HT1080 (cell line): ENCODE data around the gene GPC5. TPM values are rescaled to one million over a fixed set of nuclear protein-coding genes. Genes with fewer than 3 reads are reported as not detected.

Experiments used
- DNase-seq: peaks from one replicate; pipeline ENCODE4 v3.0.0-alpha.2; 2015; ENCODE audit warnings: low read depth
- total RNA-seq: library from RNA; depleted of rRNA; stranded (reverse); fragments of >200 nt; shearing (Covaris generic); gene quantifications from 2 replicates; pipeline ENCODE4 v1.2.3, GENCODE V29; 2014

Gene GPC5
- total RNA-seq, 1 experiment from 2014 or later = 0.14 TPM

DNA sequence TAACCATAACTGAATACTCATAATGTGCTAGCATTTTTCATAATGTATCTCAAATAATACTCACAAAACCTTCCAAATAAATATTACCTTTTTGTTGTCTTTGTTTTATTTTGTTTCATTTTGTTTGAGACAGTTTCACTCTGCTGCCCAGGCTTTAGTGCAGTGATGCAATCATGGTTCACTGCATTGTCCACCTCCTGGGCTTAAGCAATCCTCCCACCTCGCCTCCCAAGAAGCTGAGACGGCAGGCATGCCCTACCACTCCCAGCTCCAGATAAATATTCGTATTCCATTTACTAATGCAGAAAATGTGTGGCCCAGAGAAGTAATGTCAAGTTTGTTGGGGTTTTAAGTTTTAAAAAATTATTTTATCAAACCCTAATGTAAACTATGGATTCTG, 739.1 kb downstream of the GPC5 start:
- no peak for DNase-seq

DNA sequence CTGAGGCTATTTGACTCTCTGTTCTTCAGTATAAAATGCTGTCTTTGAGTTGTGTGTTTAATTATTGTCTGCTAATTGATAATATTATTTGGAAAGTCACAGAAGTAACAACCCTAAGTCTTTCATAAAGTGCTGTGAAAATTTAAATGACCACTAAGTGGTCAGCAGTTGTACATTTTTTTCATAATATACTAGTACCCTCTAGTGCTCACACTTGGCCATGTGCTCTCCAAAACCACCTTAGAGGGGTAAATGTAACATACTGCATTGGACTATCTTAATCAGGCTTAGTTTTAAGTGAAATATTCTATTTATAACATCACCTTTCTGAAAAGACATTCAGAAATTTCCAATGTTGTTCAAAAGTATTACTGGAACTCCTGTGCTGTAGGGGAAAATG, 745.3 kb downstream of the GPC5 start:
- no peak for DNase-seq

DNA sequence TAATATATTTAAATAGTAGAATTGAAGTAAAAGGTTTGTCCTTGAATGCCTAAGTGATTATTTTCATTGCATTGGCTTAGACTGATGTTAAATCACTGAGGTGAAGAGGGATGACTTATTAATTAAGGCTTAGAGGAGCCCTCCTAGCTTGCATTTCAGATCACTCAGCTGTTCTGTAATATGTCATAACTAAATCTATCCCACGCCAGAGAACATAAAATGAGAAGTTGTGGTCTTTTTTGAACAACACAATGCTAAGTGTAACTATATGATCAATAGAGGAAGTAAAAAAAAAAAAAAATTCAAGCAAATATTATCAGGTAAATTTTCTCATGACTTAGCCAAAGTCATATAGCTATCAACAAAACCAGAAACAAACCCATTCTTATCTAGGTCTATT, 752.2 kb downstream of the GPC5 start:
- no peak for DNase-seq

DNA sequence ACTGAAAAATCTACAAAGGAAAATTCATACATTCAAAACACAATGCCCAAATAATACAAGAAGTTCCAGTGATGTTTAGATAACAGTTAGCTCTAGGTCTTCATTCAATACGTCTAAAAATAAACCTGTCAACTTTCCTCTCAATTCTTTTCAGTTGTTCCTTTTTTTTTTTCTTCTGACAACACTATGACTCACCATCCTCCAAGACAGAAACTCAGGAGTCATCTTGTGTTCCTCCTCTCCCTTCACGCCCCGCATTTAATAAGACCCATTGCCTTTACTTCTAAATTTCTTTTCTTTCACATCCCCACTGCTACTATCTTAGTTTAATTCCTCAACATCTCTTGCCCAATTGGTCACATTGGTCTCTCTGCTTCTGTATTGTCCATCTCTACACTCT, 759.9 kb downstream of the GPC5 start:
- DNase-seq = peak; percentile 86

DNA sequence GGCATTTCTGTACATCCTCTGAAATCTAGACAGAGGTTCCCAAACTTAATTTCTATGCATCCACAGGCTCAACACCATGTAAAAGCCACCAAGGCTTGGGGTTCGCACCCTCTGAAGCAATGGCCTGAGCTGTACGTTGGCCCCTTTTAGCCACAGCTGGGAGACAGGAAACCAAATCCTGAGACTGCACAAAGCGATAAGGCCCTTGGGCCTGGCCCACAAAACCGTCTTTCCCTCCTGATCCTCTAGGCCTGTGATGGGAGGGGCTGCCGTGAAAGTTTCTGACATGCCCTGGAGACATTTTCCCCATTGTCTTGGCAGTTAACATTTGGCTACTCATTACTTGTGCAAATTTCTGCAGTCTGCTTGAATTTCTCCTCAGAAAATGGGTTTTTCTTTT, 766.4 kb downstream of the GPC5 start:
- DNase-seq = no peak

DNA sequence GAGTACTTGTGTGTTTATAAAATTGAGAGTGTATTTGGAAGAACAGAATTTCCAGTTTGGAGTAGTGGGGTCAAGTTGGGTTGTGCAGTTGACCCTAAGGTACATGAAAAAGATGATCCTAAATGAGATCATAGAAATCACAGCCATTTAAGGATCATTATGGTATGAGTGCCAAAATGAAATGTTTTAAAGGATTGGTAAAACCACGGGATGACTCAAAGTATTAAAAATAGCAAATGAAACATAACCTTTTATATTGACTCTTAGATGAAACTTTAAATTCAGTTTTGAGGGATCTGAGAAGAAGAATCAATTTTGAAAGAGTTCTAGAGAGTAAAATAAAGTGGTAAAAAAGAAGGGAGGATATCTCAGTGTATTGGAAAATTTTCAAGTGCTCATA, 773.8 kb downstream of the GPC5 start:
- no peak for DNase-seq

DNA sequence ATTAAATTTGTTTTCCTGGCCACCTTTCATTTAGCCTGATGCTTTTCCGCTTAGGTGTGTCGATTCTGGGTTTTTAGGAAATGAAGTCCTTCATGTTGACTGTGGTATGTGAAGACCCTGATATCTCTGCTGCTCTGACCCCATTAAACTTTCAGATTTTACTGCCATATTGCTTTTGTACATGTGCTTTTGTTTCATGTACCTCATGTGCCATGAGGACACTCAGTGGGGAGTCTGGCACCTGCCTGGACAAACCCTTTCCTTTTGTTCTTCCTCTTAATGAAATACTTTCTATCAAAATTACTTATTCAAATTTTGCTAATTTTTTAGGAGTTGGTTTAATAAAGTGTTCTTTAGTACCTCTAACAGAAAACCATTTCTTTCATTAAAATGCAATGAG, 774.8 kb downstream of the GPC5 start:
- DNase-seq = no peak

DNA sequence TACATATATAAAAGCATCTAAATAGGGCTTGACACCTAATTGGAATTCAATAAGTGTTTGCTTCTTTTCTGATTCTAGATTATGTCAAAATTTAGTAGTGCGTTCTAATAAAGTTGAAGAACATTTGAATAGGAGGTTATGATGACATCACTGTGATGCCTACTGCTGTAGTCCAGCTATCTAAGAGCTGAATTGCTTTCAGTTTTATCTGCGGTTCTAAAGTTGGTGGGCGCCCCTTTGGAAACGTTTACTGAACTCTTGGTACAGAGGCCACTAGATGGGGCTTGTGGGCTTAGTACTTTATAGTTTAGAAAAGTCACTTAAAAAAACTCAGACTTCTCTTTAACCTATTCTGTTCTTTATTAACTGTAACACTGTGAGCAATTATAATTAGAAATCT, 776.9 kb downstream of the GPC5 start:
- peak; percentile 68 for DNase-seq

DNA sequence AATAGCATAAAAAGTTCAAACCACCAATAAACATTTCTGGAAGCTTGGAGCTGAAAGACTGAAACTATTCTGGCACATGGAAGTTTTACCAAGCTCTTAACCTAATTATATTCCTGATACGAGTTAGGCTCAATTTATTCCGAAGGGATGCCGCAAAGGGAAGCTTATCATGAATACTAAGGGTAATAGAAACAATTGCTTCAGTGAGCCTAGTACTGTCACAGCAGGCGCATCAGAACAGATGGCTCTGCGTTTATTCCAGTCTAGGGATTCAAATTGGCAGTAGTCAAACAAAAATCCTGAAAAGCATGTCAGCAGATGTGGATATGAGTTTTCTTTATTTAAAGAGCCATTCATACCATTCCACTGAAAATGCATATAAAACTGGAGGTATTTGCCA, 779.5 kb downstream of the GPC5 start:
- DNase-seq = no peak

DNA sequence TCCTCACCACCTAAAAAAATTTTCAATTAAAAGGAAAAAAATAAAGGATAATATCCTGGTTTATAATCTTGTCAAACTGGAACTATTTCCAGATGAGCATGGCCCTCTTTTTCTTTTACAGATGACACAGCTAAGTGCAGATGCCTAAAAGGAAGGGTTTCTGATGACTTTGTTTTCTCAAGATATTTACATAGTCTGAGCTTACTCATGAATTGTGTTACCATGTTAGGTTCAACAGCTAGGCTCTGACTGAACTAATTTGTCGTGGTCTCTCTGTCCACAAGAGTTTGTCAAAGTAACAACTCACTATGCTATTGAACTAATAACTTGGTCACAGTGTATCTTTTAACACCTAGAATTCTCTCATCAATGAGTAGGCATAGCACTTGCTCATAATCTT, 780.8 kb downstream of the GPC5 start:
- DNase-seq = no peak

DNA sequence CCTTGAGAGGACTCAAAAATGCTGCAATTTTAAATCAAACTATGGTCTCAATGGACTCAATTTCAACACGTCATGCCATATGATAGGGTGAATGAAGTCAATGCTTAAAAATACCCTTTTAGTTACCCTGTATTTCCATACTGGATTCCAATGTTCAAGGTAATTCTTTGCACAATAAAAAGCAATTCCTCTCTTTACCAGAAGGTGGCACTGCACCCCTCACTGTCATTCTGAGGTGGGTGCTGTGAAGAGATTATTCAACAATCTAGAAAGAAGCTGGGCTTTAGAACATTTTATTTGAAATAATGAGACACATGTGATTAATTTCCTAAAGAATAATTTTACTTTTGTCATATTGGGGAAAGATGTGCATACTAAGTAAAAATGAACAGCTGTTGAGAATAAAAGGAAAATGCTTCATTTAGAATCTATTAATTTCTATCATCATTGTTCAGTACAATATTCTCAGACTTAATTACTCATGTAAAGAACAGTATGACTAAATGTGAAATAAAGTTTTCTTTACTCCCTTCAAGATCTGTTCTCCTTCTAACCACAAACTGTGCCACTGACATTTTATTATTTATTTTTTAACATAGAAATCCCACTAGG, 789.1 kb downstream of the GPC5 start:
- peak; percentile 48 for DNase-seq

DNA sequence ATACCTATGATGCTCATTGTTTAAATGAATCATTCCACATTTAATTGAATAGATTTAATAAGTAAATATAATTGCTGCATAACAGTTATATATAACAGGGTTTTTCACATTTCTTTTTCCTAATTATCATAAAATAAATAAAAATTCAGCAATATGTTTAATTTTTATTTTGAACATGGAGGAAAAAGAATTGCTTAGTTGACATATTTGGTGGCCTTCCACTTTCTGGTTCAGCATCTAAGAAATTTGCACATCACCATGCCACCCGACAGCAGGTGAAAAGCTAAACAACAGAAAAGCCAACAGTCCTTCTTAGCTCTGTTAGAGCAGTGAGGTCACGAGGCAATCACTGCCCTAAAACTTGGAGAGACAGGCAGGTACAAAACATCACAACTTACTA, 790.2 kb downstream of the GPC5 start:
- no peak for DNase-seq

DNA sequence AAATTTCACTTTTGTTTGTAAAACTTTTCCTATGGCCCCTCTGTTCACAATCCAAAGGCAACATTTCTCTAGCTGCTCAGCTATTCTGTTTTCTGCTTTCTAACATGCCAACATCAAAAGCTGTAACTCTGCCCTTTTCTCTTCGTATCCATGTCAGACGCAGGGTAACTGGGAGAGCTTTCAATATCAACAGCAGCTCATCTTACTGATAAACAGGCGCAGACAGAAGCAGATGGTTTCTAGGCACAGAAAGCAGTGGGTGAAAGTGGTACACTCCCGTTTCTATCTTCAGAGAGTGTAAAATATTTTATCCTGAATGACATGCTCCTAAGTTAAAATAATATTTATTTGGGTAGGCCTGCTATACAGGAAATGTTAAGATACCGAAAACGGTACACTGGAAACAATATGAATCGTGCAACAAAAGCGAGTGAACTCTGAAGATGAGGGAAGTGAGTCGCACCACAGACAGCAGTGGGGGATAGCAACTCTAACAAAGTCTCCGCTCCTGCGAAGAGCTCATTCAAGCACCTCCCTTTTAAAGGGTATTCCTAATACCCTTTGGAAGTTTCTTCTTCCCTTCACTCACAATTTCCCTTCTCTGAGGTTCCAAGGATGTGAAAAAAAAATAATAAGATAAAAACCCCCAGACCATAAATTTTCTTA, 798.3 kb downstream of the GPC5 start:
- DNase-seq = no peak

DNA sequence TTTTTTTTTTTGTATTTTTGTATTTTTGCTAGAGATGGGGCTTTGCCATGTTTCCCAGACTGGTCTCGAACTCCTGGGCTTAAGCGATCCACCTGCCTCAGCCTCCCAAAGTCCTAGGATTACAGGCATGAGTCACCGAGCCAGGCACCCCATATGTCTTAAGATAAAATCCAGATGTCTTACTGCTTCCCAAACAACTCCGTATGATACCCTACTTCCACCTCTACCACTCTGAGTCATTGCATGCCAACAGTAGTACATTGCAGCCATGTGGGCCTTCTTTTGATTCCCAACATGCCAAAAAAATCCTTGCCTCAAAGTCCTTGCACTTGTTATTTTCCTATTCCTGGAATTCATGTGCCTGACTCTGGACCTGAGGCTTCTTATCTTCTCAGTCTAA, 799.2 kb downstream of the GPC5 start:
- DNase-seq = peak; percentile 54

DNA sequence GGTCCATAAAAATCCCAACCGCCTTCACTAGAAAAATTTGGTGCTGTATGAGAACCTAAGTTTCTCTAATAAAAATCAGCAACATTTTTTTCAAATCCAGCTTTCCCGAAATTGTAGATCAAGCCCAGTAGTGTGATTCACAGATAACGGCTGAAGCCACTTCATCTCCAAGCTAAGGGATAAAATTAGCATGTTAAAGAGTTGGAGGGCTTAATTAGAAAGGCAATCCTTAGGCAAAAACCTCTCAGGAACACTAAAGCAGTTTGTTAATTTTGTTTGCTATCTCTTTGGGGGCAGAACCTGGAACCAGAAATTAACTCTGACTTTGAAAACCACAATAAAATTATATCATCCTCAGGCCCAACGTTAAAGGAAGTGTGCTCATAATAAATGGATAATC, 820.2 kb downstream of the GPC5 start:
- no peak for DNase-seq

DNA sequence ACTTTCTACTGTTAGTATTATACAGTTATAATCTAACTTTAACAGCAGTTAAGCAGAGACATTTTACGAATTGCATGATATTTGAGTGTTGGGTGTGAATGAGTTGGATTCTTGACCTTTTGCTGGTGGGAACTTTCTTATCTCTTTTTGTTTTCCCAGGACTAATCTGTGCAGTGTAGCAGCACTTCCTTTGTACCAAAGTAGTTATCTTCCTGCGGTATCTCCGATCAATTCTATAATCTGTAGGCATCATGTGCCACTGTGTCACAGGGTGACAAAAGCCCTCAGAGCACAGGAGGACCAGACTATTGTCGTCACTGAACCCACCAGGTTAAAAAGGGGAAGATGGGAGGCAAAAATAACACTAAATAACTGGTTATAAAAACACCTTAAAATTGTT, 823.5 kb downstream of the GPC5 start:
- DNase-seq = no peak

DNA sequence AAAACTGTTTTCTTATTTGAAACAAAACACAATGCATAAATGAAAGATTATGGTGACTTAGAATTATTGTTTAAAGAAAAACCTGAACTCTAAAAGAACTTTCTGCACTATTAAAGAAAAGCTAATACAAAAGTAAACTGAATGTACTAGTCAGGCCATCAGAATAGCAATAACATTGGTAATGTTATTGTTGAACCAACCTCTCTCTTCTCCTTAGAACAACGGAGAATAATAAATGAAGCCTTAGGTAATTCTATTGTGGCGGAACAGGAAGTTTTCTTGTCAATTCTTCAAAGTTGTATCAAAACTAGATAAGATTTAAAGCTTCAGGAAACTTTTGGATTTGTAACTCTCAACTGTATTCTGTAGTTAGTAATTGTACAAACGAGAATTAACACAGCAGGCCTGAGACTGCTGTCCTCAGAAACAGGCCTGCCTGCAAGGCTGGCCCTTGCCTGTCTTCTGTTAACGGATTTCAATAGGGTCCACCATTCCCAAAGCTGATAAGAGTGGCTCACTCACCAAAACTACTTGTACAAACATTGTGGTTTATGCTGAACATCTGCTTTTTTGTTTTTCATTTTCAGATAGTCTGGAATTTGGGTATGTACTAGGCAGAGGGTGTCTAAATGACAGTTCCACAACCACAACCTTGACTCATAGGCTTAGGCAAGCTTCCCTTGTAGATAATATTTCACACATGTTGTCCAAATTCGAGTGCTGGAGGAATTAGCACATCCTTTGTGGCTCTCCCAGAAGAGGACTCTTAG, 825.8 kb downstream of the GPC5 start:
- peak; percentile 91 for DNase-seq

DNA sequence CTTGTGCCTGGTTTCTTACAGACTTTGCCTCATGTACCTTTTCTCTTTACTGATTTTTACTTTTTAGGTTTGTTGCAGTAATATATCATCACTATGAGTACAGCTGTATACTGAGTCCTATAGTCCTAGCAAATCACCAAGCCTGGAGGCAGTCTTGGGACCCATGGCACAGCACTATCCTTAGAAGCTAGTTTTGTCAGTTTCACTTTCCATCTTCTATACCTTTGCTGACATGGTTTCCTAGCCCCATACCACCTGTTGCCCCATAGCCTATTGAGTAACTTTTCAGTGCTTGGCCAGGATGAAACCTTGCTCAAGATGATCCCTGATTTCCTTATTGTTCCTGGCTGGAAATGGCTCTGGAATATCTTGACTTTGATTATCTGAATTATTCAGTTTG, 826.4 kb downstream of the GPC5 start:
- no peak for DNase-seq

DNA sequence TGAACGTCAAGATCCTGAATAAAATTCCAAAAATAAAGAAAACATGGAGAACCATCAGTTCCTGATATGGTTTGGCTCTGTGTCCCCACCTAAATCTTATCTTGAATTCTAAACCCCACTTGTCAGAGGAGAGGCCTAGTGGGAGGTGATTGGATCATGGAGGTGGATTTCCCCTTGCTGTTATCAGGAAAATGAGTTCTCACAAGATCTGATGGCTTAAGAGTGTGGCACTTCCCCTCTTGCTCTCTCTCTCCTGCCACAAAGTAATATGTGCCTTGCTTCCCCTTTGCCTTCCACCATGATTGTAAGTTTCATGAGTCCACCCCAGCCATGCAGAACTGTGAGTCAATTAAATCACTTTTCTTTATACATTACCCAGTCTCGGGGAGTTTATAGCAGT, 827.4 kb downstream of the GPC5 start:
- no peak for DNase-seq

DNA sequence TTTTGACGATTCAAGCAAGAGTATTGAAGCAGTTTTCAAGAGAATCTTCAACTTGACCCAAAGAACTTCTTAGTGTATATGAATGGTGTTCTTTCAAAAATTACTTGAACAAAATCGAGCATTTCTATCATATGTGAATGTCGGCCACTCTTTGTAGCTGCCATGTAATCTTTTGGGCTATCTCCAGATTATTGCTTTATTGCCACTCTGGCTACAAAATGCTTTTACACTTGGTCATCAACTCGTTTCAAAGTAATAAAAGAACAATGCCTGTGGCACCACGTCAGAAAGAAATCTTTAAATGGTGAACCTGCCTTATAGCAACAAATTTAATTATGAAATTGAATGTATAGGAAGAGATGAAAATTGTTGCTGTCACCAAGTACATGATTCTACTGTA, 834.5 kb downstream of the GPC5 start:
- DNase-seq = no peak

DNA sequence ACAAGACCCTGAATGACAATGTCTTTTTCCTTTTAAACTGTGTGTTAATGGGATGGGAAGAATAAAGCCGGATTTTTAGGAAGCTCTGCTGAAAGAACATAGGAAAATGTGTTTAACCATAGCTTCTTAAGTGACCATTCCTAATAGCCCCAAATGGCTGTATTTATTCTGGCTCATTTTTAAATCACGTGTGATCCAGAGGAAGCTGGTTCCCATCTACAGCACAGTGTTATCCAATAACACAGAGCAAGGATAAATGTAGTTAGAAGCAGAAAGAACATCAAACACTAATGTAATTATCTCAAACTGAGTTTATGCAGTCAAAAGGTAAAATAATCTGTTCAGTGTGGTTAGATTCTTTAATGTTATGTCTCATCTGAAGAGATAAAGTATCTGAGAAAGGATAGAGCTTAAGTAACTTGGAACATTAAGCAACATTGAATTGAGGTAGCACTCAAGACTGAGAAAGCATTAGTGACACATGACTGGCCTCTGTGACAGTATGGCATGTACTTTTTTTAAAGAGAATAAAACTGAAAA, 853.3 kb downstream of the GPC5 start:
- no peak for DNase-seq

DNA sequence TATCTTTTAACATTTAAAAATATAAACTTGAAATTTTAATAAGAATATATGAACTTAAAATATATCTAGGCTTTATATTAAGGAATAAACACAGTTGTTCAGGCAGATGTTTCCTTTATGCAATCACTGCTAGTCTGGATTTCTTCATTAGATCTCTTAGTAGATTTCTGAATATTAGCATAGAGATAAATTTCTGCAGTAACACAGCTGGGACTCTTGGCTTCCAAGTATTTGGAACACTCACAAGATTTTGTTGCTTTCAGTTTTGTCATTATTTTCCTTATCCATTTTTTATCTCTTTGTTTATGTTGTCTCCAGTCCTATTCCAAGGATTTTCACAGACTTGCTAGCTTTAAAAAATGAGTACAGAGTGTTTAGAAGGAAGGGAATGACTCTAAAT, 857.1 kb downstream of the GPC5 start:
- no peak for DNase-seq

DNA sequence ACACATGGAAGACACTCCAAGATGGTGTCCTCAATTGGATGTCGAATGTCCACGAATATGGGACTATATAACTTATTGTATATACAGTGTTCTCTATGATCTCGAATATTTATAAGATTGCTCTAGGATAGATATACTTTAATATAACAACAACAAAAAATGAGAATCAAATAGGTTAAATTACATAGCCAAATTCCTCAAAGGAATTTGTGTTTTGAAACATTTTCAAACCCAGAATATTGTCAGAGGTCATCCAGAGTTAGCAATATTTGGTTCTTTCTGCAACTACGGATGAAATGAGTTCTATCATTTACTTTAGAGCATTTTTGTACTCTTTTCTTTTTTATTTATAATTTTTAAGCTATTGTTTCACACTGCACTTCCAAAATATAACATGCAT, 857.8 kb downstream of the GPC5 start:
- DNase-seq = no peak
